T-helper 1 cell treated with Interleukin-12 subunit alpha and Interleukin-12 subunit beta and Interleukin-4 antibody, amounts not matched to agents 30 μg/mL and 1 μg/mL, for 36 hours (primary cell): ENCODE data around the gene AGBL4.
"Not testable (repeated sequence)": the region's sequence is repeated elsewhere in the genome, so short reads cannot be mapped to it uniquely, and the experiment has no call there.

Experiments used
- H3K27ac Mint-ChIP-seq: one replicate; pipeline ENCODE4 v1.8.0; 2021; ENCODE audit warnings: mild to moderate bottlenecking, mixed read lengths
- H3K27me3 Mint-ChIP-seq: one replicate; pipeline ENCODE4 v1.8.0; 2021; ENCODE audit warnings: low read depth, mixed read lengths
- H3K36me3 Mint-ChIP-seq: one replicate; pipeline ENCODE4 v1.8.0; 2021; ENCODE audit warnings: low read depth, mixed read lengths
- H3K4me1 Mint-ChIP-seq: one replicate; pipeline ENCODE4 v1.8.0; 2021; ENCODE audit warnings: low read depth, mixed read lengths
- H3K4me3 Mint-ChIP-seq: one replicate; pipeline ENCODE4 v1.8.0; 2021; ENCODE audit warnings: mild to moderate bottlenecking, moderate library complexity, mixed read lengths
- H3K9me3 Mint-ChIP-seq: one replicate; pipeline ENCODE4 v1.8.0; 2021; ENCODE audit warnings: mixed read lengths

The AGBL4 gene

GRCh38 chr1:50023292-50024159 lies at the start of gene AGBL4:
Gene AGBL4 (minus strand): TSS chr1:50023954.
- Mint-ChIP-seq H3K4me3 (peak within 1 kb of the TSS; percentile 17), H3K27ac (no peak within 1 kb of the TSS), H3K4me1 (no peaks in the 10 kb centered on the region), H3K36me3 (no peaks in the 10 kb centered on the region), H3K27me3 (peaks cover 6% of the 10 kb centered on the region), H3K9me3 (no peaks in the 10 kb centered on the region)

- Mint-ChIP-seq H3K36me3 (no peaks in the 10 kb centered on the region), H3K9me3 (no peaks in the 10 kb centered on the region), H3K4me1 (no peaks in the 10 kb centered on the region), H3K4me3 (no peak overlapping the region), H3K27me3 (no peaks in the 10 kb centered on the region), H3K27ac (no peak overlapping the region)
Measured at GRCh38 chr1:50066806-50067205, 43.1 kb upstream of the AGBL4 start.

GRCh38 chr1:50060279-50060678 lies 36.5 kb upstream of the AGBL4 start:
- Mint-ChIP-seq H3K4me3 (no peak overlapping the region), H3K27me3 (no peaks in the 10 kb centered on the region), H3K9me3 (no peaks in the 10 kb centered on the region), H3K36me3 (no peaks in the 10 kb centered on the region), H3K27ac (no peak overlapping the region), H3K4me1 (no peaks in the 10 kb centered on the region)

- H3K27ac Mint-ChIP-seq = no peak overlapping the region
- H3K36me3 Mint-ChIP-seq = no peaks in the 10 kb centered on the region
- no peaks in the 10 kb centered on the region for H3K9me3 Mint-ChIP-seq
- H3K4me1 Mint-ChIP-seq = no peaks in the 10 kb centered on the region
- peaks cover 26% of the 10 kb centered on the region for H3K27me3 Mint-ChIP-seq
- no peak overlapping the region for H3K4me3 Mint-ChIP-seq
Measured at GRCh38 chr1:50048791-50049190, 25.0 kb upstream of the AGBL4 start.

- H3K27ac Mint-ChIP-seq = no peak overlapping the region
- no peaks in the 10 kb centered on the region for H3K4me1 Mint-ChIP-seq
- H3K4me3 Mint-ChIP-seq = no peak overlapping the region
- no peaks in the 10 kb centered on the region for H3K36me3 Mint-ChIP-seq
- peaks cover 26% of the 10 kb centered on the region for H3K27me3 Mint-ChIP-seq
- H3K9me3 Mint-ChIP-seq = no peaks in the 10 kb centered on the region
Measured at GRCh38 chr1:50047916-50048694, 24.4 kb upstream of the AGBL4 start.

- Mint-ChIP-seq H3K4me3 (no peak overlapping the region), H3K9me3 (no peaks in the 10 kb centered on the region), H3K27ac (no peak overlapping the region), H3K27me3 (no peaks in the 10 kb centered on the region), H3K4me1 (no peaks in the 10 kb centered on the region), H3K36me3 (no peaks in the 10 kb centered on the region)
Measured at GRCh38 chr1:50038237-50038809, 14.6 kb upstream of the AGBL4 start.

GRCh38 chr1:50027794-50028193 lies 4.0 kb upstream of the AGBL4 start:
- H3K9me3 Mint-ChIP-seq = no peaks in the 10 kb centered on the region
- no peak overlapping the region for H3K27ac Mint-ChIP-seq
- no peak overlapping the region for H3K4me3 Mint-ChIP-seq
- H3K36me3 Mint-ChIP-seq = no peaks in the 10 kb centered on the region
- no peaks in the 10 kb centered on the region for H3K4me1 Mint-ChIP-seq
- H3K27me3 Mint-ChIP-seq = peaks cover 6% of the 10 kb centered on the region

GRCh38 chr1:49995734-49996133 lies 28.0 kb downstream of the AGBL4 start:
- Mint-ChIP-seq H3K4me1 (no peaks in the 10 kb centered on the region), H3K27me3 (no peaks in the 10 kb centered on the region), H3K27ac (no peak overlapping the region), H3K9me3 (peaks cover 17% of the 10 kb centered on the region), H3K4me3 (no peak overlapping the region), H3K36me3 (no peaks in the 10 kb centered on the region)

GRCh38 chr1:49971088-49971487 lies 52.7 kb downstream of the AGBL4 start:
- Mint-ChIP-seq H3K9me3 (peaks cover 4% of the 10 kb centered on the region), H3K27ac (no peak overlapping the region), H3K36me3 (no peaks in the 10 kb centered on the region), H3K27me3 (no peaks in the 10 kb centered on the region), H3K4me3 (no peak overlapping the region), H3K4me1 (no peaks in the 10 kb centered on the region)

- H3K9me3 Mint-ChIP-seq = no peaks in the 10 kb centered on the region
- no peak overlapping the region for H3K27ac Mint-ChIP-seq
- no peak overlapping the region for H3K4me3 Mint-ChIP-seq
- no peaks in the 10 kb centered on the region for H3K27me3 Mint-ChIP-seq
- no peaks in the 10 kb centered on the region for H3K4me1 Mint-ChIP-seq
- H3K36me3 Mint-ChIP-seq = no peaks in the 10 kb centered on the region
Measured at GRCh38 chr1:49951385-49951784, 72.4 kb downstream of the AGBL4 start.

GRCh38 chr1:49915301-49915700 lies 108.5 kb downstream of the AGBL4 start:
- not testable (repeated sequence) for H3K36me3 Mint-ChIP-seq, H3K4me3 Mint-ChIP-seq, H3K27me3 Mint-ChIP-seq, H3K27ac Mint-ChIP-seq, H3K4me1 Mint-ChIP-seq
- H3K9me3 Mint-ChIP-seq = peaks cover 17% of the 10 kb centered on the region

- no peaks in the 10 kb centered on the region for H3K9me3 Mint-ChIP-seq
- no peaks in the 10 kb centered on the region for H3K4me1 Mint-ChIP-seq
- no peak overlapping the region for H3K4me3 Mint-ChIP-seq
- H3K27ac Mint-ChIP-seq = no peak overlapping the region
- H3K36me3 Mint-ChIP-seq = no peaks in the 10 kb centered on the region
- no peaks in the 10 kb centered on the region for H3K27me3 Mint-ChIP-seq
Measured at GRCh38 chr1:49906365-49906764, 117.4 kb downstream of the AGBL4 start.

GRCh38 chr1:49864581-49864980 lies 159.2 kb downstream of the AGBL4 start:
- Mint-ChIP-seq H3K9me3 (peaks cover 7% of the 10 kb centered on the region), H3K4me1 (no peaks in the 10 kb centered on the region), H3K27me3 (no peaks in the 10 kb centered on the region), H3K36me3 (no peaks in the 10 kb centered on the region), H3K27ac (no peak overlapping the region), H3K4me3 (no peak overlapping the region)

- Mint-ChIP-seq H3K27me3 (no peaks in the 10 kb centered on the region), H3K36me3 (no peaks in the 10 kb centered on the region), H3K4me1 (no peaks in the 10 kb centered on the region), H3K27ac (no peak overlapping the region), H3K9me3 (peaks cover 3% of the 10 kb centered on the region), H3K4me3 (no peak overlapping the region)
Measured at GRCh38 chr1:49854741-49855140, 169.0 kb downstream of the AGBL4 start.

GRCh38 chr1:49842596-49842995 lies 181.2 kb downstream of the AGBL4 start:
- no peak overlapping the region for H3K4me3 Mint-ChIP-seq
- no peaks in the 10 kb centered on the region for H3K4me1 Mint-ChIP-seq
- H3K9me3 Mint-ChIP-seq = peaks cover 50% of the 10 kb centered on the region
- no peak overlapping the region for H3K27ac Mint-ChIP-seq
- H3K27me3 Mint-ChIP-seq = no peaks in the 10 kb centered on the region
- H3K36me3 Mint-ChIP-seq = no peaks in the 10 kb centered on the region
